HG03280 (cell line): Measurements from ENCODE around the gene PARD3B.
"Not testable (repeated sequence)": the region's sequence is repeated elsewhere in the genome, so short reads cannot be mapped to it uniquely, and the experiment has no call there.

Source experiments
- ATAC-seq: cut with Tn5 transposase; IDR thresholded peaks from one replicate; pipeline ENCODE4 v1.9.1; 2021; ENCODE audit warnings: mild to moderate bottlenecking, moderate library complexity; ENCODE audit not compliant: unreplicated experiment

Gene PARD3B

DNA sequence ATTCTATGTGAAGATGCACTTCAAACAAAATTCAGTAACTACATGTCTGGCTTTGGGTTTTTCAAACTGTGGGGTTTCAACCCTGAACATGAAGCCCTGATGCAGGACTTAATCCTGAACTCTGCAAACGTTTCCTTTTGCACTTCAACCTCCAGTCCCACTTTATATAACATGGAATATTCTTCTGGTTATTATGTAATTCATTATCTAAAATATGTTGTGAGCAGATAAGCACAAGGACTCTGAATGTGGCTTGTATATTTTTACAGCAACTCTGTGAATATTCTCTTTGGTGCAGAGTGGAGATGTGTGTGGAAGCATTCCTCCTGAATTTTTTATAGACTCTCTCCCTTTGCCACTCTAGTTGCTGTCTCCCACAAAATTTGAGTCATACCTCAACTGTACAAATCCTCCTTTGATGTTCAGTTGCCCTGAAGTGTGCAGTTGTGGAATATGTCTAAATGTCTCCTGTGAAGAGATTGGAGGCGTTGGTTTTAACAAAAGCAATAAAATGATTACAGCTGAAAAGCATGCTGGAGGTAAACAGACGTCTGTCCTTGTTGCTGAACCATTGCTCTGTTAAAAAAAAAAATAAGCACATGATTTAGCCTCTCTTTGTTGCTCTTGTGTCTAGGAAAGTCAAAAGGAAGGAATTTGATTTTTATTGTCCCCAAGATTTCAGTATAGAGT is 931.9 kb downstream of the PARD3B start:
- ATAC-seq = no peak

DNA sequence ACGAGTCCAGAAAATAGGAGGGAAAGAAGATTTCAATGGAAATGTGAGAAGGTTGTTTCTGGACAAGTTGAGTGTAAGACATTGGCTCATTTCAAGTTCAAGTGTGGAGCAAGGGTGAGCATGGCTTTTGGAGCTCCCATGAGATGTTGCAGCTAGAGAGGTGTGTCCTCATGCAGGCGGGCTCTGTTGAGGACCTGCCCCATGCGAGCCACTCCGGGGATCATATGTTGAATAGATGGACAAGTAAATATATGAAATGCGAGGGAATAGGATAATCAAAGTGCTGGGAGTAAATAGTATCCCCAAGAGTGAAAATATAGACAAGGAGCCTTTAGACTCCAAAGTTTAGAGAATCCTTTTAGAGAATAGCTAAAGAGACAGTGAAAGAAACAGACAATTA is 936.6 kb downstream of the PARD3B start:
- no peak for ATAC-seq

DNA sequence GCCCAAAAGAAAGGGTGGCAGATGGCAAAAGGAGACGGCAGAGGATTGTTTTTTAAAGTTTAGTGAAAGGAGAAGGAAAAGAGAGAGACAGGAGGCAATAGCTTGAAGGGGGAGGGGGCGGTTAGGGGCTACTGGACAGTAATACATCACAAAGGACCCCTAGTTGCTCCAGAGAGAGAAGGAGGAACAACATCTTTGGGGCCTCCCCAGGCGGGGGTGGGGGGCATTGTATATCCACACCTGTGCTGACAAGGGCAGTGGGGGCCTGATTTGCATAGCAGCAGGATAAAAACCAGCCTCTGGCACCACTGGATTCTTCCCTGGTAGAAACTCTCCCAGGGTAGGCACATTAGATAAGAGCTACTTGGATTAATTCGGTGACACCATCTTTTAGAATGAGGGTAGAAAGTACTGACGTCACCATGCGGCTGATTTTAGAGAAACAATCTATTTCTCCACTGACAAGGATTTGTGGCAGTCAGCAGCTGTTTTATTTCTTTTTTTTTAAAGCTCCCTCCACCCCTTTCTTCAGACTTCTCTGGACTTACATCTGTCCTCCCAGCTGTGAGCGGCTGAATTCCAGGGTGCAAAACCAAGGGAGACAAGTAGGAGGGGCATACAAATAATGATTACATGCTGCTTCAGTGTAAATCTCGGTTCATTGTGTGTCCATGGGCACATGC is 937.3 kb downstream of the PARD3B start:
- ATAC-seq = no peak

DNA sequence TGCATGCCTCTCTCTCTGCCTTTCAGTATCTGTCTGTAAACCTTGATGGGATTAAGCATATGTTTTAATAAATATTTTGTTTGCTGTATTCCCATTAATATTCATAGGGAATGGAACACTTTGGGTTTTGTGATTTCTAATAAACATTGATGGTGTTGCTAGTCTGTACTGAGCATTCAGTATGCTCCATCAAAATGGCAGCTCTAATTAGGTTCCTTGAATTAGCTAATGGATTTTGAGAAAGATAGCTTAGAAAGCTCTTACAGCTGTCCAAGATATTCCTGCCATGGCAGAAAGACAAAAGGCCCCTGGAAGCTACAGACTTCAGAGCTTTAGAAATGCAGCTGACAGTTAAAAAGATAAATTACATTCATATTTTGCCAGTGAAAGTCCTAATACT is 937.8 kb downstream of the PARD3B start:
- no peak for ATAC-seq

DNA sequence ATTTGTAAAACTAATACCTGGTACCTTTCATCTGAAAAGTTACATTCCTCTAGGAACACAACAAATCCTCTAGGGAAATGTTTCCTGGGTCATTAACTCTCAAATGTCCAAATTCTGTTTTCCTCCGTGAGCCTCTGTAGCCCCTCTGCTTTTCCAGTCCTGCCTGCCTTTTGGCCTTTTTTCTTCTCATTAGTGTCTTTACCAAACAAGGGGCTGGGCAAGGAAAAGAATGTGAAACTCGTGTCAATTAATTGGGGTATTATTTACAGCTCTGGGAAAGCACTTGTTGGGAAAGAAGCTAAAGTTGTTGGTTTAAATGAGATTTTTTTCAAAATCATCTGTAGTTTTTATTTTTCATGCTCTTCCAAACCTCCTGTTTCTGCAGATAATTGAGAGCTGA is 938.9 kb downstream of the PARD3B start:
- no peak for ATAC-seq

DNA sequence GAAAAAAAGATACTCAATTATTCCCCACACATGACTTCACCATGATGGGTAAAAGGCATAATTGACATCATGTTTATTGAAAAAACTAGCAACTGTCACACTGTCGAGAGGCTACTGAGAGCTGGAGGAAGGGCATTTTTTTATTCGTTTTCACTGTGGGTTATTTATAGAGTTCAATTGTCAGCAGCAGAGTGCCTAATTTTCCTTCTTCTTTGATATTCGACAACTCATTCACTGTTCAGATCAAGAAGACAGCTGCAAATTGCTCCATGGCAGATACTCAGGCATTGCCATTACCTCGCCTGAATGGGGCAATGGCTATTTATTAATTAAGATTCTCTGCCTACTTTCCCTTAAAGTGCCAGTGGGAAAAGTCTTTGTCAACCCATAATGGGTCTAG is 939.5 kb downstream of the PARD3B start:
- ATAC-seq = no peak

DNA sequence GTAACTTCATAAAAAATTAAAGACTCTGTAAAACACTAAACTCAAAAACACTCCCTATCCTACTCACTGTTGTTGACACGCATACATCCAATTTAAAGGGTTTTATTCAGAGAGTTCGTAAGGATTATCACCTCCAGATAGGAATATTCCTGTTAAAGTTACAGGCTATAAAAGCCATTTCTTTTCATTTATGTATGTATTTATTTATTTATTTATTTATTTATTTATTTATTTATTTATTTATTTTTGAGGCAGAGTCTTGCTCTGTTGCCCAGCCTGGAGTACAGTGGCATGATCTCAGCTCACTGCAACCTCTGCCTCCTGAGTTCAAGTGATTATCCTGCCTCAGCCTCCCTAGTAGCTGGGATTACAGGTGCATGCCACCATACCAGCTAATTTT is 948.3 kb downstream of the PARD3B start:
- not testable (repeated sequence) for ATAC-seq

DNA sequence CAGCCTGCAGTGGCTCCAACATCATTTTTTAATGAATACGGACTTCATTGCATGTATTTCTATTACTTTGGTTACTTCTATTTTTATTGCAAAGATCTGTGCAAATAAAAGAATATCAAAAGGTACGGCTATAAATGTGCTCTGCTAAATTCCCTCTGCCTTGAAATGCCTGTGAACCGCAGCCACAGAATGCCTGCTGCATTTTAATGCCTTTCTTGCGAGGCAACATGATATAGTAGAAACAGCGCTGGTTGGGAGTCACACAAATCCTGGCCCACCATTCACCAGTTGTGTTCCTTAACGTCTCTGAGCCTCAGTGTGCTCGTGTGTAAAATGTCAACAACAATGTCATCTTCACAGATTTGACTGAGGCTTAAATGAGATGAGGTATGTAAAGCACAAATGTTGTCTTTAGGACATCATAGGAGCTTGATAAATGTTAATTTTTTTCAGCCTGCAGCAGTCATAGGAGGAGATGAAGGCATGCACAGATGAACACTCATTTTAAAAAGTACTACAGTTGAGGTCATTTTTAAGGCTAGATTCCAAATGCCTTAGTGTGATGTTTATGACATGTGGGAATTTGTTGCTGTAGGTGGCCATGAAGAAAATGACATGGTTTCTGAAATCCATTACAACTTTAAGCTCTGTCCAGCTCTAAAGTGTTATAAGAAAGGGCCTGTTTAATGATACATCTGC is 949.4 kb downstream of the PARD3B start:
- no peak for ATAC-seq

DNA sequence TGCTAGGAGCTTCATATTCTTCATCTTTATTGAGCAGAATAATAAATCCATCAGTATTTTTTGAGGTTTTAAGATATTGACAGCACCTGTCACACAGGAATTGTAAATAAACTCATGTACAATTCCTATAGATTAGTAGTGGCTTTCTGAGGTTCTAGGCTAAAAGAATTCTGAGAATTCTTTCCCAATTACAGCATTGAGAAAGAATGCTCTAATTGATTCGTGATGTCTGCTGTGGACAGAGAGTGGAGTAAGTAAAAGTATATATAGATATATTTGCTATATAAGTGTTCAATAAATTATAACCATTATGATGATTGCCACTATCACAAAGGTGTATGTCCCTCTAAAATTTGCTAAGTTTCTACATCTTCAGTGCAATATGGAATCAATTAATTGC is 950.5 kb downstream of the PARD3B start:
- no peak for ATAC-seq

DNA sequence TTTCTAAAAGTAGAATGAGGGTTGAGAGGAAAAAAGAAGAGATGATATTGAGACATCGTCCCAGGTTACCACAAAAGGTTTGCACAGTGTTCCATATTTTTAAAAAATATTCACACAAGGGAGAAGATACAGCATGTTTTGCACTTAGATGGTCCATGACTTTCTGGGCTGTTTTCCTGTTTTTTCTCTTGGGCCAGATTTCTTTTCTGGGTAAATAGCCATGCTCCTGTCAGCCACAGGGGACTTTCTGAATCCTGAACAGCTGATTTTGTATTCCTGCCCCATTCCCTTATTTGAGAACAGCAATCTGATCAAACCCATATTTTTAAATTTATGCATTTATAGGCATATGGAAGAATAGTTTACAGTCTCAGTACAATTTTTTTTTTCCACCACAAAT is 951.1 kb downstream of the PARD3B start:
- no peak for ATAC-seq

DNA sequence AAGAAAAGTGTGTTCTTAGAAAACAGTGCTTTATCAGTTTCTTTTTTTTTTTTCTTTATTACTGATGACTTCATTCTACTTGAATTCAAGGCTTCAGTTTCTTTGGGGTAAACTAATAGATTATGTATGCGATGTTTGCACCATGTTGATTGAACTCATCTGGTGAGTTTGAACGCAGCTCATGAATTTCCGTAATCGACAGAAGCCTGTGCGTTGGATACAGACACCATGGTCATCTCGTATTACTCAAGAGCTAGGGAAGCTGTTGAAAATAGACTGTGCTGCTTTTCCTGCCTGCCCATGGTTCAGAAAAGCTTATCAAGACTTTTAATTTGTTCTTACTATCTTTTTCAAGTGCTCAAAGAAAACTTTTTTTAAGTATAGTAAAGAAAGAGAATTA is 951.5 kb downstream of the PARD3B start:
- ATAC-seq = no peak

DNA sequence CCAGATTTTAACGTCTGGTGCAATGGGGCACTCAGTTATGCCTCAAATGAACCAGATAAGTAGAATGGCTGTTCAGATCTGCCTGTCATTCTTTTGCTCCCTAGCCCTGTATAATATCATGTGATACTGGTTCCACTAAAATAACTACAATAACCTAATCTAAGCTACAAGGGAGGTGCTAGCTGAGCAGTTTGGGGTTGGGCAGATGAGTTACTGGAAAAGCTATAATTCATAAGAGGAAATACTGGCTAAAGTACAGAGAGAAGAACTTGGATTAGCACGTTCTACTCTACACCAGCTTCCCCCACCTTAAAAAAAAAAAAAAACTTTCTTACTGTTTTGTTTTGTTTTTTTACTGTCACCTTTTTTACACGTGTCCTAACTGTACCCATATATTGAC is 953.7 kb downstream of the PARD3B start:
- ATAC-seq = no peak

DNA sequence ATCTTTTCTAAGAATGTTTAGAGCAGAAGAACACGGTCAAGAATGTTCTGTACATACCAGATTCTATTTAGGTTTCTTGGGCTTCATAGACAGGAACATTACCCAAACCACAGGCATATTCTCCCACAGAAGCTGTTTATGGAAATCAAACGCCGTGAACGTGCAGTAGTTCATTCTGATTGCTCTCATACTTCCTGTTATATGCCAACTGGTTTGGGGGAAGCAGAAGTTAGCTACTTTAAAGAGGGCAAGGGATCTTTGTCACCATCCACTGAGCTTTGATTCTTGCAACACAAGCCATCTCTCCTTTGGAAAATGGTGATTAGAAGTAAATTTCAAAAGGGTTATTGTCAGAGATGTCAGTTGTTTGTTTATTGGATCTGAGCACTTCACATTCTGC is 954.8 kb downstream of the PARD3B start:
- ATAC-seq = no peak

DNA sequence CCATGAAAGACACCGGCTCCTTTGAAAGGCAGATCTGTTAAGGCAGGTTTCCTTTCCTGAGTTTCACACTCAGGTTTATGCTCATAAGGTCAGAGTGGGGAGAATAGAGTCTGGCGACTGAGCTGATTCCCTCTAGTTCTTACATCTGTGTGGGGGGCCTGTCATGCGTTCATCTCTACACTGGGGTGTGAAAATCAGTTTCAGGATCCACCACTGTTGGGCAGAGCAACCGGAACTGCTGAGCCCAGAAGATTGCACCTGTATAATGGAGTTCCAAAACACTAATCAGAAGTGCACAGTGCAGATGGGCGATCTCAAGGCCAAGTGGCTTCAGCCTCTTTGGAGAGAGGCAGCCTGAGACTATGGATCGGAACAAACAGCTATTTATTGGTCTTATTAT is 955.7 kb downstream of the PARD3B start:
- ATAC-seq = no peak

DNA sequence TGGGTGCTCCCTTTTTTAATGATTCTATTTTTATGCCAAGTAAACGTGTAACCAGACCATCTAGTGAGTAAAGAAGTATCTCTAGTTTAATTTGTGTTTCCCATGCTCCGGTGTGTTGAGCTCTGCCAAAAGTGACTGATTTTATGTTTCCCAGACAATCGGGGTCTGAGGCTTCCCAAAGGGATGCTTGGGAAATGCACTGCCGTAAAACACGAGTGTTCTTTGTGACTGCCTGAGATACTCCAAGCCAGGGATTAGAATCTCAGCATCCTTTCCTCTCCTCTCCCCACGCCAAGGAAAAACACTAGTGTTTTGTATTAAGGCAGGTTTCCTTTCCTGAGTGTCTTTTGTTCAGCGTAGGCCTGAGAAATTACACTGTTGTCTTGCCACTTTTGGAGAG is 956.6 kb downstream of the PARD3B start:
- ATAC-seq = no peak

DNA sequence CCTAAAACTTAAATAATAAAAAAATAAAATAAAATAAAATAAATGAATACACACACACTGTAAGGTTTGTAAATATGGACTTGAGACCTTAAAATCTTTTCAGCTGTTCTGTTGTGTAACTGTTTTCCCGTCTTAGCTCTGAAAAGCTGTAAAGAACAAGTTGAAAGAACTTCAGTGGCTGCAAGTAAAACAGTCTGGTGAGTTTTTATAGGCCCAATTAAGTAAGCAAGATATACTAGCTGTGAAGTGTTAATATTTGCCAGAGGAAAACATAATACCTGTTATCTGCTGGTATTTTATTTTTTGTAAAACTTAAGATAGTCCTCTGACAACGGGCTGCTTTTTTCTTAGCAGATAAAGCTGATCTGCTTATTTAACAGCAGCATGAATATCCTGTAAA is 960.1 kb downstream of the PARD3B start:
- ATAC-seq = no peak

DNA sequence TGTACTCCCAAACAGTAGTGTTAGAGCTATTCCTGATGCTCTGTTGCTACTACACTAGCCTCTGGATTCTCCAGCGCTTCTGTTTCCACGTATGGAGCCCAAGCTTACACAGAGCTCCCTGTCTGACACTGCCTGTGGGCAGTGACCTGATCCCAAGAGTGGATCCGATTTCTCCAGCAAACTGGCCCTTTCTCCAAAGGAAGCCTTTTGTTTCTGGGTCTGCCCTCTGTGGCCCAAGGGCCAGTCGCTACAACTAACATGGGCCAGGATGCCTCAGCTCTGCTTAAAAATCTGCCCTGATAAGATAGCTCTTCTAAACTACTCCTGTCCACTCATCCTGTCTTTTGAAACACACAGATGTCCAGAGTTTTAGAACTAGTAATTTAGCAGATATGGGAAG is 964.4 kb downstream of the PARD3B start:
- ATAC-seq = no peak

DNA sequence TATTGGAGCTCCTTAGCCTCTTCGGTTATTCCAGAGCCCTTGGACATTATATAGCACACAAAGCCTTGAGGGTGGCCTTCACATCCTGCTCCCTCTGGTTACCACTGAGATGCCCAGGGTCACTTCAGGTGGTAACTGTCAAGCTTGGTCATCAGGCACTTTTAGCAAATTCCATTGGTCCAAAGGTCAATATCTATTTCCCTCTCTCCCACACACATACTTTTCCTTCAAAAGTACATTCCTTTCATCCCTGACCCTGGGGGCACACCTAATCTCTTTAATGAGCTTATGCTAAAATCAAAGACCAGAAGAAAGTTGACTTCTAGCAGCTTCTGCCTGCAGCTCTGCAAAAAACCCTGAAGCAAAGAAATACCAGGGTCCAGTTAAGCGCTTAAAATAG is 965.1 kb downstream of the PARD3B start:
- no peak for ATAC-seq

DNA sequence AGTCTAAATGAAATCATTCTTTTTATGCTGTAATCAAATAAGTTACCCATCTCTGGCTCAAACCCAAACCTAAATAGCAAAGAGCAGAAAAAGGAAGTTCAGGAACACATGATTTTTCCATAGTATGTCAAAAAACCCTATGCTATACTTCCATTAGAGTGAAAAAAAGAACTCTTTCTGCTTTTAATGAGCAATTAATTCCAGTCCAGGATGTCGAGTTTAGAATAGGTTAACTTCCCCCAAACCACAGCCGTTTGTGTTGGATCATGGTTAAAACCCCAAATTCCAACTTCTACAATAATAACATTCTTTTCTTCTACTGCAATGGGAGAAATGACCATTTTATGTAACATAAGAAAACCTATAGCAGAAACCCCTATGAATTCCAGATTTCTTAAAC is 965.9 kb downstream of the PARD3B start:
- no peak for ATAC-seq

DNA sequence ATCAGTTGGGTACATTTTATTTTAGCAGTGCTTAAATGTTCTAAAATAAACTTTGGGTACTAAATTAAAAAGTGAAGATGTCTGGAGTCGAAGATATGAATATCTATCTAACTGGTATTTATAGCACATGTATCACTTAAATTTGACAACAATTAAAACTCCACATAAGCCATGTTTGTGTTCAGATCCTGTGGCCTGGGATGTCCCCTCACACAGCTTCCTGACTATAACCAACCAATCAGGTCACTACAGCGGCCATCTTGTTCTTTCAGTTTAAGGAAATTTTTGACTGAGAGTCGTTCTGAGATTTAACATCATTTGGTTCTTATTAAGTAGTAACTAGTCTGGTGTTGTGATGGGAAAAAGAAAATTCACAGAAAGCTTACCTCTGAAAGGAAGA is 966.4 kb downstream of the PARD3B start:
- no peak for ATAC-seq

DNA sequence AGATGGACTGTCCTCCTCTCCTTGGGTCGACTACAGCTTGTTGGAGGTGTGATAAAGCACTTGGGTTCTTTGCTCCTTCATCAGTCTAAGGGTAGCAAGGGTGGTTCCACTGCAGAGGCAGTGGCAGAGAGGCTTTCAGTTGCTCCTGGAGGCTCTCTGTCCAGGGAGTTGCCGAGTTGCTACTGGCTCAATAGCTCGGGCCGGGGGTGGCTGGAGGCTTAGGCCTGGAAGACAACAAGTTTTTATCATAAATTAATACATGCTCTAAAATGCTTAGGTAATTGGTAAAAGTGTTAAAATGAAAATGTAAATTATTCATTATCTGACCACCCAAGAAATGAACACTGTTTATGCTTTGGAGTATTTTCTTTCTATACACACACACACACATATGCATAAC is 975.0 kb downstream of the PARD3B start:
- no peak for ATAC-seq

DNA sequence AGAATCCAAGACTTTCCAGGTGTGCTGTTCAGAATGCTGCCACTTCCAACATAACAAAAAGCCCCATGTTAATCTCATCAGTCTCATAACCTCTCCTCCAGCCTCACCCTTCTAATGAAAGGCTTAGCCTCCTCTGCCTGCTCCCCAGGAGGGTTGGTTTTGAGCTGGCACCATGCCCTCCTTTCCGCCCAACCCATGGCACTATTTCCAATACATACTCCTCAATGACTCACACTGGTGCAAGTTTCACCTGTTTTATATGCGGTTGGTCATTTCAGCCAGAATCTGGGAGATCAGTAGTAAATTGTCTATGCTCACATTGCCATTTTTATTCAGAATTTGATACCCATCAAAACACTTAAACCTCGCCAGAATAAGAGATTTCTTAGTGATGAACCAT is 979.4 kb downstream of the PARD3B start:
- no peak for ATAC-seq
